T1000 (cell line): ENCODE measurements around the gene UAP1L1.

ENCODE experiments used
- DNase-seq: peaks from one replicate; lab custom pipeline; 2025; ENCODE audit warnings: mixed read lengths; lab: John Stamatoyannopoulos, UW

Gene UAP1L1

GRCh38 chr9:137076636-137077009 is 694 bp upstream of the UAP1L1 start:
- no peak for DNase-seq

GRCh38 chr9:137077758-137078693 is 709 bp downstream of the UAP1L1 start:
- no peak for DNase-seq

DNA sequence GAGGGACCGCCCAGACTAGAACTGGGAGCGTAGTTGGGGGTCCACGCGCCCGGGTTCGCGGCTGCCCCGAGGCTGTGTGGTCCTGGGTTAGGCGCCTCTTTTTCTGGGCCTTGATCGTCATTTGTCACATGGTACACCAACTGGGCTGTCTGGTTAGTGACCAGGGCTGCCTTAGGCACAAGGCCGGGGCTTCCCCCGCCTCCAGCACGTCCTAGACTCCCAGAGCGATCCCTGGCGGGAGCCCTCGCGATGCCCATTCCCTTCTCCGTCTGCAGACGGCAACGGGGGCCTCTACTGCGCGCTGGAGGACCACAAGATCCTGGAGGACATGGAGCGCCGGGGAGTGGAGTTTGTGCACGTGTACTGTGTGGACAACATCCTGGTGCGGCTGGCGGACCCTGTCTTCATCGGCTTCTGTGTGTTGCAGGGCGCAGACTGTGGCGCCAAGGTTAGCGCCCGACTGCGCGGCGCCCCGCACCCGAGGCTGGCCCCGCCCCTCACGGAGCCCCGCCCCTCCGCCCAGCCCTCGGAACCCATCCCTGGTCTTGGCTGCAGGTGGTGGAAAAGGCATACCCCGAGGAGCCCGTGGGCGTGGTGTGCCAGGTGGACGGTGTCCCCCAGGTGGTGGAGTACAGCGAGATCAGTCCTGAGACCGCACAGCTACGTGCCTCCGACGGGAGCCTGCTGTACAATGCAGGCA is 1.5 kb downstream of the UAP1L1 start:
- DNase-seq, result no peak

DNA sequence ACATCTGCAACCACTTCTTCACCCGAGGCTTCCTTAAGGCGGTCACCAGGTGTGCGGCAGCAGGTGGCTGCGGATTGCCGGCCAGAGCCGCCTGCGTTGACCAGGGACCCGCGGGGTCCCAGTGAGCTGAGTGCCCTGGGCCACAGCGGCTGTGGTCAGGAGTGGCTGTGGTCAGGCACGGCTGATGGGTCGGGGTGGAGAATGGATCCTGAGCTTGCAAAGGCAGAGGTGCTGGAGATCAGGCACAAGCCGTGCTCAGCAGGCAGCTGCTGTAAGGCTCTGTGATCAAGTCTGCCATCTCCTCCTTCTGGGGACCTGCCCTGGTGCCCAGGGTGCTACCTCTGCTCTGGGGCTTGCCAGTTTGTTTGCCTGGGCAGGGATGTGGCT is 2.1 kb downstream of the UAP1L1 start:
- no peak for DNase-seq

DNA sequence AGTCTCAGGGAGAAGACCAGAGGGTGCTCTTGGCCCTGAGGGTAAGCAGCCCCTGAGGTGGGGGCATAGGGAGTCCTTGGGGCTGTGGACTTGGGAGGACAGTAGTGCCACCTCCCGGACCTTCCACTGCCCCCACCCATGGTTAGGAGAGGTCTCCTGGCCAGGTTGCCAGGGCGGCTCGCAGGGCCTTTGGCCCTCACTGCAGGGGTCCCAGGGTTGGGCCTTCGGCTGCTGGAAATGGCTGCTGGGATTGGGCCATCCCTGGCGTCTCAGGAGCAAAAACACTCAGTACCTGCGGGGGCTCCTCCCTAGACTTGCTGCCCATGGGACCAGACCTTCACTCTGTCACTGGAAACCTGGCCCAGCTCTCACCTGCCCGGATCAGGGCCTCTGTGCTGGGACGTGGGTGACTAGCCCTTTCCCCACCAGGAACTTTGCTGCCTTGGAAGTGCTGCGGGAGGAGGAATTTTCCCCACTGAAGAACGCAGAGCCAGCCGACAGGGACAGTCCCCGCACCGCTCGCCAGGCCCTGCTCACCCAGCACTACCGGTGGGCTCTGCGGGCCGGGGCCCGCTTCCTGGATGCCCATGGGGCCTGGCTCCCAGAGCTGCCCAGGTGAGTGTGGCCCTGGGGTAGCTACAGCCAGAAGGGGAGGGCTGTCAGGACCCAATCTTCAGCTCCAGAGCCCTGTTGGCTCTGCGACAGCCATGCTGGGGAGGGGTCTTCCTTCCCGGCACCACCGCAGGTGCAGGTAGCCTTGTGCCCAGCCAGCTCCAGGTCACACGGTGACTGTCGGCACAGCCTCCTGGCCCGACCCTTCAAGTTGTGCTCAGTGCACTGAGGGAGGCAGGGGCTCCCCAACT is 3.2 kb downstream of the UAP1L1 start:
- DNase-seq, result no peak

GRCh38 chr9:137082222-137082924 is 5.1 kb downstream of the UAP1L1 start:
- DNase-seq, result no peak

GRCh38 chr9:137082925-137083290 is 5.6 kb downstream of the UAP1L1 start:
- no peak for DNase-seq

- DNase-seq, result peak; percentile 88
Measured at GRCh38 chr9:137083394-137084004, 6.2 kb downstream of the UAP1L1 start.

DNA sequence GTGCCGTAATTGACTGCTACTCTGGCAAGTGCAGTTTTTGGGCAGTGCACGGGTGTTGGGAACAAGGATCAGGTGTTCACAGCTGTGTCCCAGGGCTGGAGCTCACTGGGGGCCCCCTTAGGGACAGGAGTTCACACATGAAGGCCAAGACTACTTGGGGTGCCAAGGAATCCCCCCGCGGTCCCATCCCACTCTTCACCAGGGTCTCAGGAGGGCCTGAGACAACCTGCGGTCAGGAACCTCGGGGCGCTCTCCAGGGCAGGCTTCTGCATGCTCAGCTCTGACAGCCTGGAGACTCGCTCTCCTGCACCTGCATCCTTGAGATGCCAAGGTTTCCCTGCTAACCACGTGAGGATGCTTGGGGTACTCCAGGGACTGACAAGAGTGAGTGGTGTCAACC is 7.2 kb downstream of the UAP1L1 start:
- no peak for DNase-seq

DNA sequence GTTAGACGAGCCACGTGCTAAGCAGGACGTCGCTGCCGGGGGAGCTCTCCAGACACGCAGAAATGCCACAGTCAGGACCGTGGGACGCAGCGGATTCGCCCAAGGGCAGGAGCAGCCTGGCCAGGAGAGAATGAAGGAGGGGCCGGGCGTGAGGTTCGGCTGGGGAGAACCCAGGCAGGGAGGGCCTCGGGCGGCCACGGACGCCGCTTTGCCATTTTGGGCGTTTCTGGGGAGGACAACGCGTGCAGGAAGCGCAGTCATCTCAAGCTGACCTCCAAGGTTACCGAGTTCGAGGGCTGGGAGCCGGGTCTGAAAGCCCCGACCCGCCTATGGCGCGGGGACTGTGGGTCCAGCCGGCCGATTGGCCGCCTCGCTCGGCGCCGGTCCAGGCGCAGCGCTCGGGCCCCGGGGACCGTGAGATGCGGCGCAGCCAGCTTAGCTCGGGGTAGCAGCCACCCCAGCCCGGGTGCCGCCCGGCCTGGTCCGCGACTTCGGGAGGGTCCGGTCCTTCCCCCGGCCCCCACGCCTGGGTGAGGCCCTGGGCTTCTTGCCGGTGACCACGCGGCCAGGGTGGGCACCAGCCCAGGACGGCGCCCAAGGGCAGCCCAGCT is 8.7 kb downstream of the UAP1L1 start:
- DNase-seq, result no peak

DNA sequence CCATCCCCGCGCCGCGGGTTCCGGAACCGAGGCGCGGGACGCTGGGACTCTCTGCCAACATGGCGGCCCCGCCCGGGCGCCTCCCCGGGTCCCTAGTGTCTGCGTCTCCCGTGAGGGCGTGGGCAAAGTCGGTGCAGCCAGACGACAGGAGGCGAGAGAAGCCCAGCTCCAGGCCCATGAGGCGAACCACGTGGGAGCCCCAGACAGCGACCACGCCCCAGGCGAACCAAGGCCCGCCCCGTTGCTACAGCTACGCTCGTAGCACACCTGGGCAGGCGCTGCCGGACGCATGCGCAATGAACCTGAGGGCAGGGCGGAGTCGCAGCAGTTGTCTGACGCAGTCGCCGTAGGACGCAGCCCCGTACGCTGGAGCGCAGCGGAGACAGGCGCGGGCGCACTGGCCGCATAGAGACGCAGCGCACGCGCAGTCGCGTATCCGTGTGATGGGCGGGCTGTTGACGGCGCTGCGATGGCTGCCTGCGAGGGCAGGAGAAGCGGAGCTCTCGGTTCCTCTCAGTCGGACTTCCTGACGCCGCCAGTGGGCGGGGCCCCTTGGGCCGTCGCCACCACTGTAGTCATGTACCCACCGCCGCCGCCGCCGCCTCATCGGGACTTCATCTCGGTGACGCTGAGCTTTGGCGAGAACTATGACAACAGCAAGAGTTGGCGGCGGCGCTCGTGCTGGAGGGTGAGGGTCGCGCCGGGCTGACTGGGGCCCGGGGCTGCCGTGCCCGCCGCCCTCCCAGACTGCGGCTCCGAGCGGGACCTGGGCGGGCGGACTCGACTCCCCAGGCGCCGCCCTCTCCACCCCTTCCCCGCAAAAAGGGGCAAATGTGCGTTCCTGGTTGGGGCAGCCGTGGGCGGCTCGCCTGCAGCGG is 9.5 kb downstream of the UAP1L1 start, which contains the start of gene MAN1B1:
Gene MAN1B1 (plus strand): TSS at position 455 of the 878 bp plus-strand sequence. CDS start 15 bp downstream, at position 470.
- peak; percentile 96 for DNase-seq

DNA sequence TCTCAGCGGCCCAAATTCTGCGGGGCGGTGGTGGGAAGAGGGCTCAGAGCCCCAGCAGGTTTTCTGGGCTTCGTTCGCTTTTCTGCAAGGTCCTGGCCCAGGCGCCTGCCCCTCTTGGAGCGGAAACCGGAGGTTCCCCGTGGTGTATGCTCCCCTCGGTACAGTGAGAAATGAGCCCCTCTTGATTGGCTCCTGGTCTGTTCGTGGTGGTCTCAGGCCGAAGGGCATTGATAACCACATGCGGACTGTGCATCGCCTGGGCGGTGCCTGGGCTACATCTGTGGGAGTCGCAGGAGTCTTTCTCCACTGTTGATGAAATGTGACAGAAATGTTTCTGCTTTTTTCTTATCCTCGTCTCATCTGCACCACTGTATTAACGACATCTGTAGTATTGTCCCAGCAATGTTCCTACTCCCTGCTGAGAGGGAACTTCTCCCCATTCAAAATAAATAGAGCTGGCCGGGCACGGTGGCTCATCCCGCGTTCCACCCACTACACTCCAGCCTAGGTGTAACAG is 10.2 kb downstream of the UAP1L1 start:
- no peak for DNase-seq

DNA sequence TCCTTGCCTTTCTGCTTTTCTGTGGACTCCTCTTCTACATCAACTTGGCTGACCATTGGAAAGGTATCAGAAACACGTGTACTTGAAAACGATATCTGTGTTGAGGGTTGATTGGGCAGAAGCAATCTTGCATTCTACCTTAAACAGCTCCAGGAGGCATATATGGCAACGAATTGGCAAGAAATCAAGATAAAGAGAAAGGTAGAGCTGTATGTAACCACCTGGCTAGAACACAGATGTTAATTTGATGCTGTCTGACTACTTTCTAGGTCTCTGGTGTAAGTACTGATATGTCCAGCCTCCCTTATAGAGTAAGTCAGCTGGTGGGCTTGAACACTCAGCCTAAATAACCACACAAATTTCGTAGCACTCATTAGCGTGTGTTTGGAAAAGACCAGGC is 10.8 kb downstream of the UAP1L1 start:
- DNase-seq, result no peak

DNA sequence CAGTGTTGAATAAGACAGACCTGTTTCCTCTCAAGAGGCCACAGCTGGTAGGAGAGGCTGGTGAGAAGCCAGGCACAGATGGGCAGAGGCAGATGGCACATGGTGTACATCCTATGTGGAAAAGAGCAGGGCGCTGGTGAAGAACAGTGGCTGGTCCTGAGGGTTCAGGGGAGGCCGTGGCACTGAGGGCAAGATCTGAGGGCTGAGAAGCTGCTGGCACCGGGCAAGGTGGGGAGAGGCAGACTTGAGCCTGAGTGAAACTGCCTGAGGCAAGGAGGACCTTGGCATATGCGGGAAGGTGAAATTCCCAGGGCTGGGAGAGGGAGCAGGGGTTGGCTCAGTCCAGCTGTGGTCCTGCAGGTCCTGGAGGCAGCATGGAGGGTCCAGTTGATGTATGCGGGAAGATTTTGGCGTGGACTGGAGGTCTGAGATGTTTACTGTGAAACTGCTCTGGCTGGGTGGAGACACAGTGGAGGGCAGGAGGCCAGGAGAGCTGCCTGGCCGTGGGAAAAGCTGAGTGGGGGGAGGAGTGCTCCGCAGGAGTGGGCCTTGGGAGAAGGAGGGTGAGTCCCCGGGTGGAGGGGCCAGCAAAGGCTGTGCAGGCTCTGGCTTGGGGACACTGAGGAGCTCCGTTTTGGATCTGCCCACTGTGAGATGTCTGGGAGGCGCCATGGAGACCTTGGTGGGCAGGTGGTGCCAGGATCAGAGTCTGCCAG is 12.1 kb downstream of the UAP1L1 start:
- DNase-seq, result no peak

- DNase-seq, result no peak
Measured at GRCh38 chr9:137095664-137096517, 18.6 kb downstream of the UAP1L1 start.

DNA sequence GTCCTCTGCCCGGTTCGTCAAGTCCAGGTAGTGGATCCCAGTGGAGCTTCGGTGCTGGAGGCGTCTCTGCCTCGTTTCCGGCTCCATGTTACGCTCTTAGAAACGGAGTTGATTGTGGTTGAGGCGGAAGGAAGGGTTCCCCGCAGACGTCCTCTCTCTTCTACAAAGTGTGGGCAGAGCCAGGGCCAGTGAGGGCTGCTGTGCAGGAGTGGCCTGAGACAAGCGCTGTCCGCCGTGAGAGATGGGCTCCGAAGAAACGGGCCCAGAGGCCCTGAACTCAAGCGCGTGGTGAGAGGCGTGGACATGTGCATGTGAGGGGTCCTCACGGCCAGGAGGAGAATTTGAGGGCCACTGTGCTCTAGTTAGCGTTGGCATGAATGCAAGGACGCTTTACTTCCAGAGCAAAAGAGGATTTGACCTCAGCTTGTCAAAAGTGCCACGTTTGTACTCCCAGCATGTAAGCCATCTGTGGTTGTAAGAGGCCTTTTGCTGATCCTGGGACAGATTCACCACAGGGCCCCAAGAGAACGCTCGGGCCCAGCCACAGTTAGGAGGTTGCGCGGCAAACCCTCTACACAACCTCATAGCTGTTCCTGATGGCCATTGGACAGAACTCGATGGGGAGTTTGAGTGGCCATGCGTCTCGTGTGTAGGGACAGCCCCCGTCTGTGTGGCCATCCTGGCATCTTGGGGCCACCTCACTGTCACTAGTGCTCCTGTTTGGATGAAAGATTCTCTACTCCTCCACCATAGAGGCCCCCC is 19.6 kb downstream of the UAP1L1 start:
- DNase-seq, result no peak
